HCT116 (cell line): ENCODE results near the gene CAMKMT. TPM values are rescaled to one million over a fixed set of nuclear protein-coding genes. Genes with fewer than 3 reads are reported as not detected.

Source experiments
- ATAC-seq: fragments of 200-7000 bp; cut with Tn5 transposase; 2 replicates; pipeline ENCODE4 v1.9.1; 2020; ENCODE audit warnings: mild to moderate bottlenecking, moderate library complexity
- BruUV-seq: library from RNA; stranded (reverse); fragments of 400-500 nt; replicated peaks from 2 replicates; lab custom pipeline; 2021; lab: Mats Ljungman, UMichigan
- CTCF ChIA-PET: fragments of 300-600 bp; sonication (Branson Sonifier 250); formaldehyde crosslinking; loops from one replicate; lab custom pipeline; 2021; ENCODE audit warnings: antibody characterized with exemption; lab: Charles Lee
- POLR2A ChIA-PET: fragments of 300-600, 350-600 bp; sonication (Branson Sonifier 250); formaldehyde crosslinking; loops from one replicate; lab custom pipeline; 2021; ENCODE audit warnings: antibody characterized with exemption; lab: Charles Lee
- RAD21 ChIA-PET, 2 experiments: fragments of 300-600 bp; sonication (Branson Sonifier 250); formaldehyde crosslinking; loops; one replicate each; lab custom pipeline; 2023; ENCODE audit warnings: low total read pairs in 2 of 2; ENCODE audit not compliant: uncharacterized antibody in 2 of 2, unreplicated experiment in 2 of 2, low non-redundant PET in 1 of 2; lab: Charles Lee
- DNase-seq: peaks from one replicate; pipeline ENCODE4 v3.0.0-alpha.2; 2010; ENCODE audit warnings: low read depth, low spot score
- H2AFZ ChIP-seq: fragments of 200-600 bp; shearing (Covaris generic), sonication (generic); 2 replicates; pipeline ENCODE4 v1.6.1; 2017; ENCODE audit warnings: low read depth, mixed run types, mixed read lengths, antibody characterized with exemption, low read length; ENCODE audit not compliant: poor library complexity, severe bottlenecking
- H3K27ac ChIP-seq: 2 replicates; pipeline ENCODE4 v1.5.1; 2012; ENCODE audit warnings: low read depth, low read length
- H3K27me3 ChIP-seq: fragments of 200-600 bp; sonication (generic); 2 replicates; pipeline ENCODE4 v1.6.1; 2016; ENCODE audit warnings: mixed run types, low read length, mixed read lengths; ENCODE audit not compliant: insufficient read depth
- H3K36me3 ChIP-seq, 2 experiments: fragments of 200-500 bp in 1 of 2; fragments of 200-600 bp in 1 of 2; sonication (Bioruptor generic) in 1 of 2; sonication (generic) in 1 of 2; 2 replicates each; pipeline versions ENCODE4 v1.5.1 to v1.6.1; 2014 to 2016; ENCODE audit warnings: low read length in 2 of 2, inconsistent platforms in 1 of 2, mixed read lengths in 1 of 2, mixed run types in 1 of 2; ENCODE audit not compliant: insufficient read depth in 2 of 2, control insufficient read depth in 1 of 2
- H3K4me1 ChIP-seq, 2 experiments: fragments of 200-600 bp in 1 of 2; sonication (generic) in 1 of 2; 2 replicates each; pipeline versions ENCODE4 v1.5.1 to v1.6.1; 2012 to 2017; ENCODE audit warnings: low read length in 2 of 2, inconsistent platforms in 1 of 2, mild to moderate bottlenecking in 1 of 2, mixed read lengths in 1 of 2, mixed run types in 1 of 2, moderate library complexity in 1 of 2; ENCODE audit not compliant: insufficient read depth in 2 of 2, control insufficient read depth in 1 of 2
- H3K4me2 ChIP-seq: fragments of 200-600 bp; sonication (generic); 2 replicates; pipeline ENCODE4 v1.6.1; 2017; ENCODE audit warnings: mixed run types, low read length, mixed read lengths
- H3K4me3 ChIP-seq, 2 experiments: fragments of 200-600 bp in 1 of 2; sonication (generic) in 1 of 2; replicated peaks in 1 of 2; 2 replicates each; pipeline ENCODE4 v1.5.1; 2011 to 2016; ENCODE audit warnings: low read length in 2 of 2, control low read depth in 1 of 2, low read depth in 1 of 2, mild to moderate bottlenecking in 1 of 2, mixed read lengths in 1 of 2, mixed run types in 1 of 2
- H3K79me2 ChIP-seq: fragments of 200-600 bp; sonication (generic); 2 replicates; pipeline ENCODE4 v1.6.1; 2017; ENCODE audit warnings: mild to moderate bottlenecking, mixed run types, low read length, moderate library complexity, mixed read lengths; ENCODE audit not compliant: insufficient read depth
- H3K9ac ChIP-seq: fragments of 200-600 bp; sonication (generic); 2 replicates; pipeline ENCODE4 v1.6.1; 2016; ENCODE audit warnings: low read length, mixed read lengths
- H3K9me2 ChIP-seq: fragments of 200-600 bp; sonication (generic), shearing (Covaris generic); 2 replicates; pipeline ENCODE4 v1.6.1; 2017; ENCODE audit warnings: mixed run types, mild to moderate bottlenecking, moderate library complexity; ENCODE audit not compliant: insufficient read depth
- H3K9me3 ChIP-seq, 2 experiments: fragments of 200-500 bp in 1 of 2; fragments of 200-600 bp in 1 of 2; sonication (Bioruptor generic) in 1 of 2; sonication (generic) in 1 of 2; 2 replicates each; pipeline ENCODE4 v1.6.1; 2014 to 2017; ENCODE audit warnings: low read length in 2 of 2, mixed read lengths in 2 of 2, inconsistent platforms in 1 of 2, low read depth in 1 of 2, mild to moderate bottlenecking in 1 of 2, mixed run types in 1 of 2, moderate library complexity in 1 of 2; ENCODE audit not compliant: control insufficient read depth in 1 of 2, insufficient read depth in 1 of 2
- H4K20me1 ChIP-seq: fragments of 200-600 bp; sonication (generic), shearing (Covaris generic); 2 replicates; pipeline ENCODE4 v1.6.1; 2017; ENCODE audit warnings: mixed run types, mild to moderate bottlenecking, moderate library complexity; ENCODE audit not compliant: insufficient read depth
- ATF3 ChIP-seq: IDR thresholded peaks from 2 replicates; pipeline ENCODE4 v1.6.1; 2012
- CBX3 ChIP-seq: IDR thresholded peaks from 2 replicates; pipeline ENCODE4 v1.6.1; 2012; ENCODE audit warnings: low read depth
- EZH2 ChIP-seq: fragments of 200-600 bp; sonication (generic); IDR thresholded peaks from 2 replicates; pipeline ENCODE4 v1.6.1; 2017; ENCODE audit warnings: antibody characterized with exemption, mixed run types
- POLR2AphosphoS5 ChIP-seq: IDR thresholded peaks from 2 replicates; pipeline ENCODE4 v1.6.1; 2011; ENCODE audit warnings: mild to moderate bottlenecking, low read depth, low read length, moderate library complexity
- SRF ChIP-seq: IDR thresholded peaks from 2 replicates; pipeline ENCODE4 v1.6.1; 2012; ENCODE audit warnings: low read depth
- TCF7L2 ChIP-seq: IDR thresholded peaks from 2 replicates; pipeline ENCODE4 v1.7.0; 2011; ENCODE audit warnings: borderline replicate concordance, inconsistent platforms; ENCODE audit not compliant: insufficient read depth, insufficient read length; ENCODE audit errors: extremely low read depth
- intact Hi-C: fragments of 100-400 bp; cut with micrococcal nuclease; formaldehyde crosslinking; loops from 2 replicates; pipeline ENCODE4 v1.10.0; 2022
- total RNA-seq: library from RNA; stranded (reverse); gene quantifications from one replicate; pipeline ENCODE4 v1.2.1, GENCODE V29; 2021; ENCODE audit not compliant: unreplicated experiment

The CAMKMT gene
- total RNA-seq, 1 experiment from 2014 or later = 10.6 TPM

- Histone ChIP-seq H2AFZ (no peak overlapping the region), H3K4me1 (no peaks in the 10 kb centered on the region), H3K9me3 (no peaks in the 10 kb centered on the region), H3K36me3 (peaks cover 15 to 18% of the 10 kb centered on the region in 2 experiments; a peak in 3 of 4 replicates), H3K4me2 (no peak overlapping the region), H3K27me3 (no peaks in the 10 kb centered on the region), H3K4me3 (no peak overlapping the region), H3K9me2 (no peaks in the 10 kb centered on the region), H3K9ac (no peak overlapping the region), H3K79me2 (no peaks in the 10 kb centered on the region), H3K27ac (no peak overlapping the region), H4K20me1 (no peaks in the 10 kb centered on the region)
- ChIA-PET RAD21 (no interaction called here), POLR2A (no interaction called here), CTCF (no interaction called here)
- no TSS peak for BruUV-seq
- DNase-seq (no peak), ATAC-seq (no peak)
- intact Hi-C loops = no loop called here
- TF ChIP-seq POLR2AphosphoS5 (no peak), CBX3 (no peak), TCF7L2 (no peak)
These were observed 35.0 kb upstream of the CAMKMT start for GRCh38 chr2:44326548-44327264.

DNA sequence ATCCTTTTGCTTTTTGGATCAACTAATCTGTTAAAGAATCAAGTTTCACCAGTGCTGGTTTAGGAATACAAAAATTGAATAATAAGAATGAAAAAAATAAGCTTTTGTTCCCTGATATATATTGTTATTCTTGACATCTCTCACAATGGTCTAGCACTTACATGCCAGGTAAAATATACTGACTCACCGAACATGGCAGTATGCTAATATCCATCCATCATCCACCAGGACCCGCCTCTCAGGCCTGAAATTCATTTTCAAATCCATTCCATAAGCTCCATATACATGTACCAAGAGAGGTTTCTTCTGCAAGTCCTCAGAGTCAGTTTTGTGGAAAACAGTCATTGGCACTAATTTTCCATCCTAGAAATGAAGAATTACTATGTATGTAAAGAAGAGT is 33.0 kb upstream of the CAMKMT start:
- no peak overlapping the region for H3K4me2 ChIP-seq
- H3K9ac ChIP-seq = no peak overlapping the region
- no peaks in the 10 kb centered on the region for H3K9me2 ChIP-seq
- POLR2A ChIA-PET = no interaction called here
- H4K20me1 ChIP-seq = no peaks in the 10 kb centered on the region
- H3K27ac ChIP-seq = no peak overlapping the region
- H3K9me3 ChIP-seq = no peaks in the 10 kb centered on the region
- CTCF ChIA-PET = interaction anchor here (1.0 kb wide), 1 partner anchor 14 kb away, joined by 3 read pairs; no protein-coding TSS in a partner anchor
- RAD21 ChIA-PET = no interaction called here
- no peaks in the 10 kb centered on the region for H3K27me3 ChIP-seq
- BruUV-seq = no TSS peak
- H3K4me3 ChIP-seq = no peak overlapping the region
- no peaks in the 10 kb centered on the region for H3K79me2 ChIP-seq
- peaks cover 8 to 9% of the 10 kb centered on the region in 2 experiments; a peak in 3 of 4 replicates for H3K36me3 ChIP-seq
- DNase-seq (no peak), ATAC-seq (no peak)
- no peak overlapping the region for H2AFZ ChIP-seq
- intact Hi-C loops = no loop called here
- H3K4me1 ChIP-seq = no peaks in the 10 kb centered on the region
- no peak for TF ChIP-seq EZH2
- no peak for TF ChIP-seq SRF
- TF ChIP-seq ATF3 = no peak
